HG03558 (cell line): Measurements from ENCODE around the gene ATP1B4.

Experiments
- ATAC-seq: cut with Tn5 transposase; IDR thresholded peaks from one replicate; pipeline ENCODE4 v1.9.1; 2021; ENCODE audit warnings: moderate number of reproducible peaks; ENCODE audit not compliant: unreplicated experiment; ENCODE audit errors: extremely low read depth

The ATP1B4 gene

GRCh38 chrX:120372667-120373370, 10.9 kb downstream of the ATP1B4 start:
- no peak for ATAC-seq

- no peak for ATAC-seq
These were observed 15.3 kb downstream of the ATP1B4 start for GRCh38 chrX:120377179-120377578.

- no peak for ATAC-seq
These were observed 15.8 kb downstream of the ATP1B4 start for GRCh38 chrX:120377715-120378114.

- no peak for ATAC-seq
These were observed 16.7 kb downstream of the ATP1B4 start for GRCh38 chrX:120378570-120378969.

GRCh38 chrX:120379937-120380681, 18.2 kb downstream of the ATP1B4 start:
- ATAC-seq: no peak

- no peak for ATAC-seq
These were observed 18.8 kb downstream of the ATP1B4 start for GRCh38 chrX:120380699-120381098.

- ATAC-seq: no peak
These were observed 39.4 kb downstream of the ATP1B4 start for GRCh38 chrX:120401301-120401700.

GRCh38 chrX:120402369-120402768, 40.5 kb downstream of the ATP1B4 start:
- ATAC-seq: no peak

GRCh38 chrX:120406638-120407037, 44.7 kb downstream of the ATP1B4 start:
- no peak for ATAC-seq

- no peak for ATAC-seq
These were observed 46.3 kb downstream of the ATP1B4 start for GRCh38 chrX:120408168-120408567.

GRCh38 chrX:120419463-120419862, 57.6 kb downstream of the ATP1B4 start:
- ATAC-seq: no peak

- ATAC-seq: no peak
These were observed 64.7 kb downstream of the ATP1B4 start for GRCh38 chrX:120426599-120426998.

- ATAC-seq: no peak
These were observed 66.4 kb downstream of the ATP1B4 start for GRCh38 chrX:120428309-120428708.

GRCh38 chrX:120429776-120430540, 68.1 kb downstream of the ATP1B4 start:
- ATAC-seq: no peak
